ENCODE results near the gene PCDHAC2.

- TF ChIP-seq MAX (IDR thresholded peaks at IDR 0.05) (no peak), EP300 (IDR thresholded peaks at IDR 0.05; ENCODE audit: borderline replicate concordance) (no peak), FOXM1 (IDR thresholded peaks at IDR 0.05; ENCODE audit: borderline replicate concordance, low read depth) (no peak), RAD21 (IDR thresholded peaks at IDR 0.05; ENCODE audit: low read depth) (no peak), YY1 (IDR thresholded peaks at IDR 0.05; ENCODE audit: low read depth) (no peak), TAF1 (IDR thresholded peaks at IDR 0.05; ENCODE audit: low read depth) (no peak), EGR1 (IDR thresholded peaks at IDR 0.05) (no peak), CEBPB (IDR thresholded peaks at IDR 0.05) (no peak), USF1 (IDR thresholded peaks at IDR 0.05) (no peak), TEAD4 (IDR thresholded peaks at IDR 0.05) (no peak)
- TF ChIP-seq, protein P1, sequence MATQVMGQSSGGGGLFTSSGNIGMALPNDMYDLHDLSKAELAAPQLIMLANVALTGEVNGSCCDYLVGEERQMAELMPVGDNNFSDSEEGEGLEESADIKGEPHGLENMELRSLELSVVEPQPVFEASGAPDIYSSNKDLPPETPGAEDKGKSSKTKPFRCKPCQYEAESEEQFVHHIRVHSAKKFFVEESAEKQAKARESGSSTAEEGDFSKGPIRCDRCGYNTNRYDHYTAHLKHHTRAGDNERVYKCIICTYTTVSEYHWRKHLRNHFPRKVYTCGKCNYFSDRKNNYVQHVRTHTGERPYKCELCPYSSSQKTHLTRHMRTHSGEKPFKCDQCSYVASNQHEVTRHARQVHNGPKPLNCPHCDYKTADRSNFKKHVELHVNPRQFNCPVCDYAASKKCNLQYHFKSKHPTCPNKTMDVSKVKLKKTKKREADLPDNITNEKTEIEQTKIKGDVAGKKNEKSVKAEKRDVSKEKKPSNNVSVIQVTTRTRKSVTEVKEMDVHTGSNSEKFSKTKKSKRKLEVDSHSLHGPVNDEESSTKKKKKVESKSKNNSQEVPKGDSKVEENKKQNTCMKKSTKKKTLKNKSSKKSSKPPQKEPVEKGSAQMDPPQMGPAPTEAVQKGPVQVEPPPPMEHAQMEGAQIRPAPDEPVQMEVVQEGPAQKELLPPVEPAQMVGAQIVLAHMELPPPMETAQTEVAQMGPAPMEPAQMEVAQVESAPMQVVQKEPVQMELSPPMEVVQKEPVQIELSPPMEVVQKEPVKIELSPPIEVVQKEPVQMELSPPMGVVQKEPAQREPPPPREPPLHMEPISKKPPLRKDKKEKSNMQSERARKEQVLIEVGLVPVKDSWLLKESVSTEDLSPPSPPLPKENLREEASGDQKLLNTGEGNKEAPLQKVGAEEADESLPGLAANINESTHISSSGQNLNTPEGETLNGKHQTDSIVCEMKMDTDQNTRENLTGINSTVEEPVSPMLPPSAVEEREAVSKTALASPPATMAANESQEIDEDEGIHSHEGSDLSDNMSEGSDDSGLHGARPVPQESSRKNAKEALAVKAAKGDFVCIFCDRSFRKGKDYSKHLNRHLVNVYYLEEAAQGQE (IDR thresholded peaks at IDR 0.05; ENCODE audit: low read depth) = no peak
These were observed 35.7 kb downstream of the PCDHAC2 start for GRCh38 chr5:141001844-141002604.

Measured in Ishikawa (cell line).